KMS-11 (cell line): ENCODE data around the gene TREX2.

ENCODE experiments used
- H2AFZ ChIP-seq: fragments of 200-600 bp; sonication (generic); 2 replicates; pipeline ENCODE4 v1.6.1; 2016; ENCODE audit warnings: antibody characterized with exemption, mixed run types, low read depth
- H3K27ac ChIP-seq: fragments of 200-600 bp; sonication (generic); 2 replicates; pipeline ENCODE4 v1.6.1; 2016; ENCODE audit warnings: mild to moderate bottlenecking, mixed run types
- H3K27me3 ChIP-seq: fragments of 200-600 bp; sonication (generic); 2 replicates; pipeline ENCODE4 v1.6.1; 2017; ENCODE audit warnings: mild to moderate bottlenecking, low read depth, mixed run types, moderate library complexity; ENCODE audit not compliant: insufficient read depth
- H3K36me3 ChIP-seq: fragments of 200-600 bp; sonication (generic); 2 replicates; pipeline ENCODE4 v1.6.1; 2017; ENCODE audit warnings: mild to moderate bottlenecking, mixed run types; ENCODE audit not compliant: insufficient read depth
- H3K4me1 ChIP-seq: fragments of 200-600 bp; sonication (generic); 2 replicates; pipeline ENCODE4 v1.6.1; 2016; ENCODE audit warnings: mild to moderate bottlenecking, low read depth, mixed run types; ENCODE audit not compliant: poor library complexity, severe bottlenecking
- H3K4me2 ChIP-seq: fragments of 200-600 bp; sonication (generic); 2 replicates; pipeline ENCODE4 v1.7.0; 2016; ENCODE audit warnings: mild to moderate bottlenecking, mixed run types
- H3K4me3 ChIP-seq: fragments of 200-600 bp; sonication (generic); IDR thresholded peaks from 2 replicates; pipeline ENCODE4 v1.6.1; 2017; ENCODE audit warnings: low read depth, low read length, mixed read lengths; ENCODE audit not compliant: insufficient read depth
- H3K79me2 ChIP-seq: fragments of 200-600 bp; sonication (generic); 2 replicates; pipeline ENCODE4 v1.6.1; 2016; ENCODE audit warnings: low read depth, mixed run types; ENCODE audit not compliant: insufficient read depth
- H3K9ac ChIP-seq: fragments of 200-600 bp; sonication (generic); 2 replicates; pipeline ENCODE4 v1.6.1; 2016; ENCODE audit warnings: mild to moderate bottlenecking, mixed run types
- H4K20me1 ChIP-seq: fragments of 200-600 bp; sonication (generic); 2 replicates; pipeline ENCODE4 v1.6.1; 2016; ENCODE audit warnings: mild to moderate bottlenecking, mixed run types; ENCODE audit not compliant: insufficient read depth
- CTCF ChIP-seq: fragments of 200-600 bp; sonication (generic); conservative IDR thresholded peaks from 2 replicates; pipeline ENCODE4 v1.6.1; 2017; ENCODE audit warnings: low read depth, mild to moderate bottlenecking, antibody characterized with exemption, low read length, moderate library complexity, mixed read lengths

TREX2 gene

GRCh38 chrX:153462291-153462690, 16.4 kb upstream of the TREX2 start:
- Histone ChIP-seq H2AFZ (no peak overlapping the region), H3K4me2 (no peak overlapping the region), H3K36me3 (no peaks in the 10 kb centered on the region), H3K27ac (no peak overlapping the region), H3K27me3 (no peaks in the 10 kb centered on the region), H3K4me3 (no peak overlapping the region), H4K20me1 (no peaks in the 10 kb centered on the region), H3K79me2 (no peaks in the 10 kb centered on the region), H3K4me1 (no peaks in the 10 kb centered on the region), H3K9ac (no peak overlapping the region)
- no peak for TF ChIP-seq CTCF

GRCh38 chrX:153460826-153461225, 15.0 kb upstream of the TREX2 start:
- Histone ChIP-seq H3K79me2 (no peaks in the 10 kb centered on the region), H3K4me3 (no peak overlapping the region), H4K20me1 (no peaks in the 10 kb centered on the region), H3K27ac (no peak overlapping the region), H3K36me3 (no peaks in the 10 kb centered on the region), H3K4me2 (no peak overlapping the region), H2AFZ (no peak overlapping the region), H3K9ac (no peak overlapping the region), H3K4me1 (no peaks in the 10 kb centered on the region), H3K27me3 (no peaks in the 10 kb centered on the region)
- TF ChIP-seq CTCF = no peak; the same call in 1 of the 2 replicates

- Histone ChIP-seq H3K36me3 (no peaks in the 10 kb centered on the region), H3K4me1 (no peaks in the 10 kb centered on the region), H3K4me3 (no peak overlapping the region), H3K4me2 (no peak overlapping the region), H3K27ac (no peak overlapping the region), H4K20me1 (no peaks in the 10 kb centered on the region), H3K9ac (no peak overlapping the region), H2AFZ (no peak overlapping the region), H3K27me3 (no peaks in the 10 kb centered on the region), H3K79me2 (no peaks in the 10 kb centered on the region)
- no peak for TF ChIP-seq CTCF
Measured at GRCh38 chrX:153459986-153460385, 14.1 kb upstream of the TREX2 start.

- Histone ChIP-seq H3K27ac (no peak overlapping the region), H3K4me2 (no peak overlapping the region), H3K36me3 (no peaks in the 10 kb centered on the region), H3K79me2 (no peaks in the 10 kb centered on the region), H3K4me1 (no peaks in the 10 kb centered on the region), H3K9ac (no peak overlapping the region), H3K4me3 (no peak overlapping the region), H2AFZ (no peak overlapping the region), H4K20me1 (no peaks in the 10 kb centered on the region), H3K27me3 (no peaks in the 10 kb centered on the region)
- TF ChIP-seq CTCF = no peak
Measured at GRCh38 chrX:153458476-153458875, 12.6 kb upstream of the TREX2 start.
